CD4-positive, alpha-beta T cell treated with Interleukin-21 for 1 hour (primary cell): ENCODE results near the gene TOX3.

ENCODE experiments used
- DNase-seq: peaks from one replicate; pipeline ENCODE4 v3.0.0-alpha.2; 2020

Gene TOX3

GRCh38 chr16:52535076-52535475 lies 11.9 kb downstream of the TOX3 start:
- no peak for DNase-seq

- DNase-seq, result no peak
Observed at GRCh38 chr16:52533296-52533695, 13.6 kb downstream of the TOX3 start.

- DNase-seq, result no peak
Observed at GRCh38 chr16:52532384-52532783, 14.6 kb downstream of the TOX3 start.

- DNase-seq, result no peak
Observed at GRCh38 chr16:52529226-52529625, 17.7 kb downstream of the TOX3 start.

GRCh38 chr16:52528393-52529065 lies 18.4 kb downstream of the TOX3 start:
- DNase-seq, result no peak

GRCh38 chr16:52526830-52527229 lies 20.1 kb downstream of the TOX3 start:
- DNase-seq, result no peak

GRCh38 chr16:52526116-52526828 lies 20.7 kb downstream of the TOX3 start:
- no peak for DNase-seq

GRCh38 chr16:52521570-52521969 lies 25.4 kb downstream of the TOX3 start:
- DNase-seq, result no peak

GRCh38 chr16:52518884-52519283 lies 28.1 kb downstream of the TOX3 start:
- no peak for DNase-seq

GRCh38 chr16:52515068-52515671 lies 31.8 kb downstream of the TOX3 start:
- no peak for DNase-seq

GRCh38 chr16:52512297-52512987 lies 34.5 kb downstream of the TOX3 start:
- no peak for DNase-seq

- no peak for DNase-seq
Observed at GRCh38 chr16:52501746-52502145, 45.2 kb downstream of the TOX3 start.

GRCh38 chr16:52500963-52501362 lies 46.0 kb downstream of the TOX3 start:
- no peak for DNase-seq

GRCh38 chr16:52499060-52499440 lies 47.9 kb downstream of the TOX3 start:
- no peak for DNase-seq

GRCh38 chr16:52498328-52499059 lies 48.4 kb downstream of the TOX3 start:
- DNase-seq, result no peak

GRCh38 chr16:52497067-52497816 lies 49.7 kb downstream of the TOX3 start:
- DNase-seq, result no peak

- DNase-seq, result no peak
Observed at GRCh38 chr16:52496051-52496876, 50.7 kb downstream of the TOX3 start.

GRCh38 chr16:52494621-52495020 lies 52.3 kb downstream of the TOX3 start:
- no peak for DNase-seq

GRCh38 chr16:52494145-52494544 lies 52.8 kb downstream of the TOX3 start:
- DNase-seq, result no peak

GRCh38 chr16:52492789-52493357 lies 54.1 kb downstream of the TOX3 start:
- no peak for DNase-seq

- DNase-seq, result no peak
Observed at GRCh38 chr16:52491216-52491615, 55.7 kb downstream of the TOX3 start.
